Fibroblast of mammary gland (primary cell): ENCODE measurements around the gene PPP2R2D.
"Not testable (repeated sequence)": the region's sequence is repeated elsewhere in the genome, so short reads cannot be mapped to it uniquely, and the experiment has no call there.

Experiments
- DNase-seq: peaks from one replicate; pipeline ENCODE4 v3.0.0-alpha.2; 2010; ENCODE audit warnings: low read depth
- H3K4me3 ChIP-seq: 2 replicates; pipeline ENCODE4 v1.5.1; 2011; ENCODE audit warnings: low read depth, mild to moderate bottlenecking, low read length, moderate library complexity; ENCODE audit not compliant: control insufficient read depth
- CTCF ChIP-seq: conservative IDR thresholded peaks from 2 replicates; pipeline ENCODE4 v1.5.1; 2011; ENCODE audit warnings: low read depth, low read length, inconsistent platforms; ENCODE audit not compliant: control insufficient read depth, insufficient read depth

The PPP2R2D gene

GRCh38 chr10:131982185-131982756 is 81.5 kb downstream of the PPP2R2D start:
- no peak for TF ChIP-seq CTCF
- peak overlapping the region; percentile 46 for H3K4me3 ChIP-seq
- no peak for DNase-seq

DNA sequence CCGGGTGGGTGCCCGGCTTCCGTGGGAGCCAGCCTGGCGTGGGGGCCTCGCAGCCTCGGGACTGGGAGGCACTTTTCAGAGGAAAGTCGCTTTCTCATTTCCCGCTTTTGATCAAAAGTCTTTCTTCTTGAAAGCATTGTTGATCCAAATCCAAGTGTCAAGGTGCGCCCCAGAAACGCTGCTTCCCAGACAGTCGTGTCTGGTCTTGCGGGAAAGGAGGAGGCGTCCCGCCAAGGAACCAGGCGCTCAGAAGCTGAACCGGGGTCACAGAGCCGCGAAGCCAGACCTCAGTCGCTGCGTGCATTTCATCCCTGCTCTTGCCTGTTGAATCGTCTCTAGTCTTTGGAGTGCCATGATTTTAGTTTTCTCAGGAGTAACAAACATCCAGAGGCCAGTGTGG is 82.0 kb downstream of the PPP2R2D start:
- no peak overlapping the region for H3K4me3 ChIP-seq
- no peak for DNase-seq
- no peak for TF ChIP-seq CTCF

GRCh38 chr10:131983780-131984179 is 83.0 kb downstream of the PPP2R2D start:
- no peak for TF ChIP-seq CTCF
- DNase-seq = peak; percentile 95
- no peak overlapping the region for H3K4me3 ChIP-seq

DNA sequence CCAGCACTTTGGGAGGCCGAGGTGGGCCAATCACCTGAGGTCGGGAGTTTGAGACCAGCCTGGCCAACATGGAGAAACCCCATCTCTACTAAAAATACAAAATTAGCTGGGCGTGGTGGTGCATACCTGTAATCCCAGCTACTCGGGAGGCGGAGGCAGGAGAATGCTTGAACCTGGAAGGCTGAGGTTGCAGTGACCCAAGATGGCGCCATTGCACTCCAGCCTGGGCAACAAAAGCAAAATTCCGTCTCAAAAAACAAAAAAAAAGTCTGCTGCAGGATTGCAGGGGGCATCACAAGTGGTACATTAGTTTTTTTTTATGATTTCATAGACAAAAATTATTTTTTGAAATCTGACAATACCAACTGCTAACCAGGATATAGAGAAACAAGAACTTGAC is 86.0 kb downstream of the PPP2R2D start:
- DNase-seq = not testable (repeated sequence)

GRCh38 chr10:131987301-131987700 is 86.5 kb downstream of the PPP2R2D start:
- not testable (repeated sequence) for DNase-seq

More for the DNA sequence above, 86.0 kb downstream of the PPP2R2D start:
- H3K4me3 ChIP-seq = not testable (repeated sequence)

DNA sequence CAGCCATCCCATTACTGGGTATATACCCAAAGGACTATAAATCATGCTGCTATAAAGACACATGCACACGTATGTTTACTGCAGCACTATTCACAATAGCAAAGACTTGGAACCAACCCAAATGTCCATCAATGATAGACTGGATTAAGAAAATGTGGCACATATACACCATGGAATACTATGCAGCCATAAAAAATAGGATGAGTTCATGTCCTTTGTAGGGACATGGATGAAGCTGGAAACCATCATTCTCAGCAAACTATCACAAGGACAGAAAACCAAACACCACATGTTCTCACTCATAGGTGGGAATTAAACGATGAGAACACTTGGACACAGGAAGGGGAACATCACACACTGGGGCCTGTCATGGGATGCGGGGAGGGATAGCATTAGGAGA is 87.0 kb downstream of the PPP2R2D start:
- DNase-seq, H3K4me3 ChIP-seq: not testable (repeated sequence)

More at GRCh38 chr10:131987301-131987700, 86.5 kb downstream of the PPP2R2D start:
- H3K4me3 ChIP-seq = not testable (repeated sequence)

GRCh38 chr10:131991726-131992125 is 90.9 kb downstream of the PPP2R2D start:
- DNase-seq = no peak
- H3K4me3 ChIP-seq = no peak overlapping the region
- TF ChIP-seq CTCF = no peak

DNA sequence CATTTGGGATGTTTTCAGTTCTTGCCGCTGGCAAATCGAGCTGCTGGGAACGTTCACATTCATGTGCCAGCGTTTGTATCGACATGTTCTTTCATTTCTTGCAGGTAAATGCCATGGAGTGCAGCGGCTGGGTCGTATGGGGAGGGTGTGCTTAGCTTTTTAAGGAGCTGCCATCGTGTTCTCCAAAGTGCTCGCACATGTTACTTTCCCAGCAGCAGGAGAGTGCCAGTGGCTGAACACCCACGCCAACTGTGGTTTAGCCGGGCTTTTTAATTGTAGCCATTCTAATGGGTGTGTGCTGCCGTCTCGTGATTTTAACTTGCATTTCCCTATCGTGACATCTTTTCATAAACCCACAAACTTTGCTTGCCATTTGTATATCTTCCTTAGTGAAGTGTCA is 92.5 kb downstream of the PPP2R2D start:
- no peak for TF ChIP-seq CTCF
- DNase-seq = no peak
- H3K4me3 ChIP-seq = no peak overlapping the region
